Measurements from ENCODE around the gene MFAP3L.

DNA sequence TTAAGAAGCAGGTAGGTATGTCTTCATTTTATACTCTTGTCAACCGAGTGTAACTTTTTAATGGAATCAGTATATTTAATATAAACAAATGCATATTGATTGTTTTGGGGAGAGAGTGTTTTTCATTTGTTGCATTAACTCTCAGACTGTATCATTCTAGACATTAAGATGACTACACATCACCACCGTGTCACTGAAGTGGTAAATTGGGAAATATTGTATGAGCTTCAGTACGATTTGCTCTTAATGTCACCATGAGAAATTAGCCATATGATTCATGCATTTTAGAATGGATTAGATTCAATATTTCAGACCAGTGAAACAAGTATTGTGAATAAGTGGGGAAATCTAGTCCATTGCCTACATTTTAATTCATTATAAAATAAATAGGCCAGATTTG lies 9.7 kb upstream of the MFAP3L start:
- TF ChIP-seq, protein P1, sequence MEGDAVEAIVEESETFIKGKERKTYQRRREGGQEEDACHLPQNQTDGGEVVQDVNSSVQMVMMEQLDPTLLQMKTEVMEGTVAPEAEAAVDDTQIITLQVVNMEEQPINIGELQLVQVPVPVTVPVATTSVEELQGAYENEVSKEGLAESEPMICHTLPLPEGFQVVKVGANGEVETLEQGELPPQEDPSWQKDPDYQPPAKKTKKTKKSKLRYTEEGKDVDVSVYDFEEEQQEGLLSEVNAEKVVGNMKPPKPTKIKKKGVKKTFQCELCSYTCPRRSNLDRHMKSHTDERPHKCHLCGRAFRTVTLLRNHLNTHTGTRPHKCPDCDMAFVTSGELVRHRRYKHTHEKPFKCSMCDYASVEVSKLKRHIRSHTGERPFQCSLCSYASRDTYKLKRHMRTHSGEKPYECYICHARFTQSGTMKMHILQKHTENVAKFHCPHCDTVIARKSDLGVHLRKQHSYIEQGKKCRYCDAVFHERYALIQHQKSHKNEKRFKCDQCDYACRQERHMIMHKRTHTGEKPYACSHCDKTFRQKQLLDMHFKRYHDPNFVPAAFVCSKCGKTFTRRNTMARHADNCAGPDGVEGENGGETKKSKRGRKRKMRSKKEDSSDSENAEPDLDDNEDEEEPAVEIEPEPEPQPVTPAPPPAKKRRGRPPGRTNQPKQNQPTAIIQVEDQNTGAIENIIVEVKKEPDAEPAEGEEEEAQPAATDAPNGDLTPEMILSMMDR (IDR thresholded peaks at IDR 0.05), result no peak
- TF ChIP-seq POLR2A (IDR thresholded peaks at IDR 0.05; ENCODE audit: low read depth) (no peak), POLR2AphosphoS5 (IDR thresholded peaks at IDR 0.05) (no peak), EP300 (IDR thresholded peaks at IDR 0.05) (no peak)
